HL-60/S4 (cell line): ENCODE measurements around the gene ACOXL.

Experiments used
- in situ Hi-C: fragments of 300-500 bp; cut with MboI; formaldehyde crosslinking; loops from 2 replicates; pipeline ENCODE4 v1.14.3; 2022; ENCODE audit warnings: low sequenced_read_pairs

The ACOXL gene

GRCh38 chr2:110991911-110992310 lies 259.5 kb downstream of the ACOXL start:
- in situ Hi-C loops, result no loop called here

GRCh38 chr2:110992886-110993285 lies 260.5 kb downstream of the ACOXL start:
- in situ Hi-C loops, result no loop called here

GRCh38 chr2:110993557-110994231 lies 261.3 kb downstream of the ACOXL start:
- in situ Hi-C loops, result no loop called here

GRCh38 chr2:110994250-110994961 lies 262.0 kb downstream of the ACOXL start:
- in situ Hi-C loops, result no loop called here

GRCh38 chr2:110995911-110996310 lies 263.5 kb downstream of the ACOXL start:
- in situ Hi-C loops, result no loop called here

- in situ Hi-C loops, result no loop called here
These were observed 265.1 kb downstream of the ACOXL start for GRCh38 chr2:110997331-110998045.

GRCh38 chr2:110998311-110998710 lies 265.9 kb downstream of the ACOXL start:
- in situ Hi-C loops, result no loop called here

GRCh38 chr2:110999626-111000025 lies 267.3 kb downstream of the ACOXL start:
- in situ Hi-C loops, result no loop called here

GRCh38 chr2:111005307-111005706 lies 272.9 kb downstream of the ACOXL start:
- in situ Hi-C loops, result no loop called here

GRCh38 chr2:111005821-111006220 lies 273.4 kb downstream of the ACOXL start:
- in situ Hi-C loops, result no loop called here

- in situ Hi-C loops, result no loop called here
These were observed 275.6 kb downstream of the ACOXL start for GRCh38 chr2:111007757-111008688.

GRCh38 chr2:111011218-111011617 lies 278.8 kb downstream of the ACOXL start:
- in situ Hi-C loops, result no loop called here

- in situ Hi-C loops, result no loop called here
These were observed 283.1 kb downstream of the ACOXL start for GRCh38 chr2:111015283-111015995.

GRCh38 chr2:111017034-111017622 lies 284.8 kb downstream of the ACOXL start:
- in situ Hi-C loops, result no loop called here

- in situ Hi-C loops, result no loop called here
These were observed 285.5 kb downstream of the ACOXL start for GRCh38 chr2:111017909-111018308.

- in situ Hi-C loops, result no loop called here
These were observed 287.0 kb downstream of the ACOXL start for GRCh38 chr2:111019381-111019780.

- in situ Hi-C loops, result no loop called here
These were observed 290.3 kb downstream of the ACOXL start for GRCh38 chr2:111022633-111023032.

- in situ Hi-C loops, result no loop called here
These were observed 292.1 kb downstream of the ACOXL start for GRCh38 chr2:111024496-111024895.

GRCh38 chr2:111025288-111025687 lies 292.9 kb downstream of the ACOXL start:
- in situ Hi-C loops, result no loop called here

- in situ Hi-C loops, result no loop called here
These were observed 296.3 kb downstream of the ACOXL start for GRCh38 chr2:111028720-111029119.
